Inflammatory macrophage treated with lipopolysaccharide for 1 hour (primary cell): ENCODE data around the gene IKZF3.
"Not testable (repeated sequence)": the region's sequence is repeated elsewhere in the genome, so short reads cannot be mapped to it uniquely, and the experiment has no call there.

Experiments used
- DNase-seq, 2 donors: peaks; one replicate each; pipeline ENCODE4 v3.0.0-alpha.2; 2020 to 2022

Gene IKZF3

GRCh38 chr17:39714234-39714633 lies 149.9 kb downstream of the IKZF3 start:
- DNase-seq = no peak

- DNase-seq = no peak
Measured at GRCh38 chr17:39711851-39712250, 152.3 kb downstream of the IKZF3 start.

GRCh38 chr17:39711071-39711470 lies 153.0 kb downstream of the IKZF3 start:
- DNase-seq = not testable (repeated sequence)

GRCh38 chr17:39709998-39710964 lies 153.8 kb downstream of the IKZF3 start:
- DNase-seq = no peak

DNA sequence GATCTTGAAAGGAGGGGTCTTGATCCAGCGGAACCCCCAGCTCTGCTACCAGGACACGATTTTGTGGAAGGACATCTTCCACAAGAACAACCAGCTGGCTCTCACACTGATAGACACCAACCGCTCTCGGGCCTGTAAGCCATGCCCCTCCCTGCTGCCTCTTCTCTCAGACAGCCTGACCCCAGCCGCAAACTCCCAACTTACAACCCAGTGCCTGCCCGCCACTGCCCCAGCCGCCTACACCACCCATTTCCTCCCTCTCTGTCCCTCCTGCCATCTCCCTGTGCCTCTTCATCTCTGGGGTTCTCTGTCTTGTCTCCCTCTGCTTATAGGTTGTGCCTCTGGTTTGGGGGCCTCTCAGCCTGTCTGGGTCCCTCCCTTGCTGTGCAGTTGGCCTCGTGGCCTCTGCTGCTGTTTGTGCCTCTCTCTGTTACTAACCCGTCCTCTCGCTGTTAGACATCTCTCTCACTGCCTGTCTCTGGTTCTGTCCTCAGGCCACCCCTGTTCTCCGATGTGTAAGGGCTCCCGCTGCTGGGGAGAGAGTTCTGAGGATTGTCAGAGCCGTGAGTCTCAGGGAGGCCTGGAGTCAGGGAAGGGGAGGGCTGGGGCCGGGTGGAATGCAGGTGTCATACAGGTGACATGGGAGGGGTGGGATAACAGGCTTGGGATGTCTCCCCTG lies 154.7 kb downstream of the IKZF3 start:
- DNase-seq = no peak
